Colonic mucosa (tissue), 4 donors: ENCODE measurements around the gene CTAGE1. TPM values are rescaled to one million over a fixed set of nuclear protein-coding genes. Genes with fewer than 3 reads are reported as not detected.

Experiments
- DNase-seq: peaks from one replicate; pipeline ENCODE4 v3.0.0-alpha.2; 2020
- H3K27ac ChIP-seq: fragments of 200-600 bp; one replicate; pipeline ENCODE4 v1.8.0; 2021
- H3K27me3 ChIP-seq: fragments of 200-600 bp; one replicate; pipeline ENCODE4 v1.8.0; 2021
- H3K36me3 ChIP-seq: fragments of 200-600 bp; one replicate; pipeline ENCODE4 v1.8.0; 2021
- H3K4me1 ChIP-seq: fragments of 200-600 bp; one replicate; pipeline ENCODE4 v1.8.0; 2021; ENCODE audit warnings: mild to moderate bottlenecking
- H3K4me3 ChIP-seq: fragments of 200-600 bp; one replicate; pipeline ENCODE4 v1.8.0; 2021
- H3K9ac ChIP-seq, 2 donors: one replicate each; pipeline ENCODE4 v1.7.0; 2013; ENCODE audit warnings: control low read depth in 2 of 2, low read depth in 2 of 2, low read length in 2 of 2
- H3K9me3 ChIP-seq: fragments of 200-600 bp; one replicate; pipeline ENCODE4 v1.8.0; 2021
- intact Hi-C: fragments of 100-400 bp; cut with DNase I; formaldehyde crosslinking; loops from one replicate; pipeline ENCODE4 v1.14.1; 2022
- total RNA-seq, 2 donors: library from RNA; stranded (reverse); fragmentation: NEBNext Ultra II Directional in 1 of 2; extraction: Animal tissue kit (Norgen Biotek cat#: 25700) in 1 of 2; gene quantifications; one replicate each; pipeline ENCODE4 v1.2.1, GENCODE V29; 2021
- TF ChIP-seq, protein P1 (sequence below): fragments of 200-600 bp; IDR thresholded peaks from one replicate; pipeline ENCODE4 v1.8.0; 2022; ENCODE audit warnings: antibody characterized with exemption, mild to moderate bottlenecking
- donor health status: healthy.
- donor health status: DM: no; HTN: no; CAD: no.
- donor health status: DM: no; HTN: no; CAD: no.

The CTAGE1 gene
- total RNA-seq, 2 donors from 2014 or later, result not detected

DNA sequence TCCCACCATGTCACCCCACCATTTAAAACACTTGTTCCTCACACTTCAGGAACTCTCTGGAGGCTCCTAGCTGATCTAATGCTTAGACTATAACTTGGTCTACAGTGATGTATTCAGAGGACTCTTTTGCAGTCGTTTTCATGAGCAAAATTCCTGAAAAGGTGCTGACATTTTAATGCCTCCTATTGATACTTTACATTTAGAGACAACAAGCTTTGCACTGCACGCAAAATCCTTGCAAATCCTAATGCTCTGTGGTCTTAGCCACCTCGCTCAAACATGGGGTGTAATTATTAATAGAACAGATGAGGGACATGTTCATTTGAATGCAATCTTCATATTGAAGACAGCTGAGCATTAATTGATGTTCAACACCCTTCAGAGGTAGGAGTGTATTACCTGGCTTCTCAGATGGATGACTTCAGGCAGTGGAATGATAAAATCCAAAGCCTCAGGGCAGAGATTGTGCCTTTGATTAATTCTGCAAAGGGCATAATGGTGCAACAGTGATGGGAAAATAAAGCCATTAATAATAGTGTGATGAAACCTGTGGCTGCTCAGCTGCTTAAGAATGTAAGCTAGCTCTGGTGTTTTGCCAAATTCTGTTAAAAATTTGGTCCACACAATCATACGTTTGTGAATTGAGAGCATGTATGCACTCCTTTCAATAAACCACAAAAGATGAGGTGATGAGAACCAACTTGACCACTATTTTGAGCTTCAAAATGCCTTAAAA lies 5.4 kb downstream of the CTAGE1 start:
- Histone ChIP-seq H3K4me1 (no peaks in the 10 kb centered on the region), H3K4me3 (no peak overlapping the region), H3K27ac (no peak overlapping the region), H3K27me3 (no peaks in the 10 kb centered on the region), H3K9me3 (no peaks in the 10 kb centered on the region), H3K9ac (no peak overlapping the region), H3K36me3 (no peaks in the 10 kb centered on the region)
- TF ChIP-seq, protein P1, sequence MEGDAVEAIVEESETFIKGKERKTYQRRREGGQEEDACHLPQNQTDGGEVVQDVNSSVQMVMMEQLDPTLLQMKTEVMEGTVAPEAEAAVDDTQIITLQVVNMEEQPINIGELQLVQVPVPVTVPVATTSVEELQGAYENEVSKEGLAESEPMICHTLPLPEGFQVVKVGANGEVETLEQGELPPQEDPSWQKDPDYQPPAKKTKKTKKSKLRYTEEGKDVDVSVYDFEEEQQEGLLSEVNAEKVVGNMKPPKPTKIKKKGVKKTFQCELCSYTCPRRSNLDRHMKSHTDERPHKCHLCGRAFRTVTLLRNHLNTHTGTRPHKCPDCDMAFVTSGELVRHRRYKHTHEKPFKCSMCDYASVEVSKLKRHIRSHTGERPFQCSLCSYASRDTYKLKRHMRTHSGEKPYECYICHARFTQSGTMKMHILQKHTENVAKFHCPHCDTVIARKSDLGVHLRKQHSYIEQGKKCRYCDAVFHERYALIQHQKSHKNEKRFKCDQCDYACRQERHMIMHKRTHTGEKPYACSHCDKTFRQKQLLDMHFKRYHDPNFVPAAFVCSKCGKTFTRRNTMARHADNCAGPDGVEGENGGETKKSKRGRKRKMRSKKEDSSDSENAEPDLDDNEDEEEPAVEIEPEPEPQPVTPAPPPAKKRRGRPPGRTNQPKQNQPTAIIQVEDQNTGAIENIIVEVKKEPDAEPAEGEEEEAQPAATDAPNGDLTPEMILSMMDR, result no peak
- no peak for DNase-seq
- intact Hi-C loops, result no loop called here

DNA sequence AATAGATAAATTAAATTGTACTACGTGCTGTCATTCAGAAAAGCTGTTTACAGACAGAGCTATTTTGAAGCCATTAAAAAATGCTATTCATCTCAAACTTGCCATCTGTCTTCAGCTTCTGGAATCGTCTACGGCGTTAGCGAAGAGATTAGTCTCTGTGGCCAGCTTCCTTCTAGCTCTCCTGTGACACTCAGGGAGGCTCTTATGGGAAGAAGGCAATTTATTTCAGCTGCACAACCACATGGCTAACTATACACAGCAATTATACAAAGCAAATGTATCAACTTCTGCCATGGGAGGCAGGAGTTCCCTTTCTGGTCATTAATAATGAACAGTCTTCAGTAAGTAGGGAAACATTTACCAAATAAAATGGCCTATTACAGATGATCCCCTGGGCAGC lies 6.3 kb downstream of the CTAGE1 start:
- no peaks in the 10 kb centered on the region for H3K9me3 ChIP-seq
- no peaks in the 10 kb centered on the region for H3K4me1 ChIP-seq
- no peaks in the 10 kb centered on the region for H3K27me3 ChIP-seq
- DNase-seq, result no peak
- H3K4me3 ChIP-seq, result no peak overlapping the region
- intact Hi-C loops, result no loop called here
- H3K36me3 ChIP-seq, result no peaks in the 10 kb centered on the region
- H3K9ac ChIP-seq, result no peak overlapping the region
- H3K27ac ChIP-seq, result no peak overlapping the region
- TF ChIP-seq, protein P1, result no peak

DNA sequence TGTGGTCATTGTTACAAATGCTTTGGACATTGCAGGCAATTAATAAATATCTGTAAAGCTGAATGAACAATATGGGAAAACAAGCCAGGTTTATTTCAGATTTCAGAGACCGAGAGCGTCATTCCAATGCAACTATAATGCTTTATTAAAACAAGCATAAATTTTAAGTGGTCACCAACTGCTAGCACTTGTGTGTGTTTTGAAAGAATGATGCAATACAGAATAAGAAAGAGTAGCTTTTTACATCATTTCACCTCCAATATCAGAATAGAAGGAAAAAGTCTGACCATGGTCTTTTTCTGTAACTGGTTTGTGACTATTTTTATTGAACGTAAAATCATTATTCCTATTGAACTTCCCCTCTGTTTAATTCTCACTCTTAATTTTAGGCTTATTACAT lies 7.6 kb downstream of the CTAGE1 start:
- Histone ChIP-seq H3K27me3 (no peaks in the 10 kb centered on the region), H3K4me1 (no peaks in the 10 kb centered on the region), H3K9me3 (no peaks in the 10 kb centered on the region), H3K9ac (no peak overlapping the region), H3K27ac (no peak overlapping the region), H3K36me3 (no peaks in the 10 kb centered on the region), H3K4me3 (no peak overlapping the region)
- intact Hi-C loops, result no loop called here
- DNase-seq, result no peak
- TF ChIP-seq, protein P1, result no peak

DNA sequence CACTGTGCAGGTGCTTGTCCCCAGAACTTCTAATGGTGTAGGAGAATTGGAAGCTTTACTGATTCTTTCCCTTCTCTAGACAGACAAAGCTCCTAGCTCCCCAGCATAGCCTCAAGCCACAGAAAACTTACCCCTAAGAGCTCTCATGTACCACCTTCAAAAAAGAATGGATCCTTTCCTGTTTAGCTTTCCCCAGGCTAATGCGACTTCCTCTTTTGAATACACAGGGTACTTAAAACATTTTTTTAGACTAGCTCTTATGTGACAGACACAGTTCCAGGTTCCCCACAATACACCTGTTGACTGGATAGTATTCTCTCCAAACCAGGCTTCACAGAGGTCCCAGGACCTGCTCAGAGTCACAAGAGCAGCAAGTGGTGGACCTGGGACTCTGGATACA lies 8.3 kb downstream of the CTAGE1 start:
- H3K27ac ChIP-seq, result no peak overlapping the region
- DNase-seq, result no peak
- H3K36me3 ChIP-seq, result no peaks in the 10 kb centered on the region
- no peaks in the 10 kb centered on the region for H3K4me1 ChIP-seq
- intact Hi-C loops, result no loop called here
- H3K4me3 ChIP-seq, result no peak overlapping the region
- no peak overlapping the region for H3K9ac ChIP-seq
- no peaks in the 10 kb centered on the region for H3K9me3 ChIP-seq
- no peaks in the 10 kb centered on the region for H3K27me3 ChIP-seq
- TF ChIP-seq, protein P1, result no peak

DNA sequence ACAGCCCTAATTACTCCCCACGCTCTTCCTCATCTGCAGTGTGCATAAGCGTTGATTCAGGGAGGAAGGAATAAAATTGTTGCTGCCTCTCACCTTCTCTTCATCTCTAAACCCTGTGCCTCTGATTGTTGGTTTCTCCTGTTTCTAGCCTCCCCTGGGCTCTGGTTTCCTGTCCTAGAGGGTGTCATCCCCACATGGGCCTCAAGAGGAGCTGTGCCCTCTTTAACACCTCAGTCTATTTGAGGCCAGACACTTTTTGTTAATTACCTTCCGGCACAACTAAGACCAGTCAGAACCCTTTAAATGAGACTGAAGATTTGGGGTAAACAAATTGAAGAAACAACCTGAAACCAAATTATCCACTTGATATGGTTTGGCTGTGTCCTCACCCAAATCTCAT lies 9.7 kb downstream of the CTAGE1 start:
- TF ChIP-seq, protein P1, result no peak
- no peaks in the 10 kb centered on the region for H3K4me1 ChIP-seq
- intact Hi-C loops, result no loop called here

More for the DNA sequence above, 9.7 kb downstream of the CTAGE1 start:
- H3K9ac ChIP-seq, result no peak overlapping the region
- DNase-seq, result no peak
- H3K4me3 ChIP-seq, result no peak overlapping the region
- no peaks in the 10 kb centered on the region for H3K9me3 ChIP-seq
- no peak overlapping the region for H3K27ac ChIP-seq
- no peaks in the 10 kb centered on the region for H3K27me3 ChIP-seq
- no peaks in the 10 kb centered on the region for H3K36me3 ChIP-seq
